T47D (cell line): Measurements from ENCODE around the gene SMPD4.
"Not testable (repeated sequence)": the region's sequence is repeated elsewhere in the genome, so short reads cannot be mapped to it uniquely, and the experiment has no call there.

Source experiments
- DNase-seq, 2 experiments: peaks; one replicate each; pipeline versions ENCODE4 v3.0.0 to v3.0.0-alpha.2; 2011 to 2012; ENCODE audit warnings: low read depth in 1 of 2, low spot score in 1 of 2
- JUND ChIP-seq: IDR thresholded peaks from 2 replicates; pipeline ENCODE4 v1.6.1; 2012; ENCODE audit warnings: low read depth
- in situ Hi-C: cut with HindIII; loops from 2 replicates; pipeline ENCODE4 v1.10.0; 2016; ENCODE audit warnings: low sequenced_read_pairs, low pct_unique_long_range_greater_than_20kb

The SMPD4 gene

DNA sequence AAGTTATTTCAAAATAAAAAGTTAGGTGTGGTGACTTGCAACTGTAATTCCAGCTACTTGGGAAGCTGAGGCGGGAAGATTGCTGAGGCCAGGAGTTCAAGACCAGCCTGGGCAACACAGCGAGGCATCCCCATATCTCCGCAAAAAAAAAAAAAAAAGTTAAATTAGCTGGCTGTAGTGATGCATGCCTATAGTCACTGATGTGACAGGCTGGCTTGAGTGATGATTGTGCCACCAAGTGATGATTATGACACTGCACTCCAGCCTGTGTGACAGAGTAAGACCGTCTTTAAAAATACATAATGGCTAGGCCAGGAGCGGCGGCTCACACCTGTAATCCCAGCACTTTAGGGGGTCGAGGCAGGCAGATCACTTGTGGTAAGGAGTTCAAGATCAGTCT lies 11.5 kb downstream of the SMPD4 start:
- TF ChIP-seq JUND, result no peak
- in situ Hi-C loops, result no loop called here
- DNase-seq, result no peak

DNA sequence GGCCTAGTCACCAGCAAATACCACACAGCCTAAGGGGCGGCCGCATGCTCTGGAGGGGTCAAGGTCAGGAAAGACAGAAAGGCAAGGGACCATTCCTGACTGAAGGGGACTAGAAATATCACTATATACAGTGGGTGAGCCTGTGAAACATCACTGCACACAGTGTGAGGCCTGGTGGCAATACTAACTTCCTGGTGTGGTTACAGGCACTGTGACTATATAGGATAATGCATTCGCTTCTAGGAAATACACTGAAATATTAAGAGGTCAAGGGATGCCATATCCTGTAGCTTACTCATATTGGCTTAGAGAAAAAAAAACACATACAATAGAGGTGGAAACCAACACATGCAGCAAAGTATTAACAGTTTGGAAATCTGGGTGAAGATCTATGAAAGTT lies 12.2 kb downstream of the SMPD4 start:
- in situ Hi-C loops, DNase-seq: not testable (repeated sequence)

DNA sequence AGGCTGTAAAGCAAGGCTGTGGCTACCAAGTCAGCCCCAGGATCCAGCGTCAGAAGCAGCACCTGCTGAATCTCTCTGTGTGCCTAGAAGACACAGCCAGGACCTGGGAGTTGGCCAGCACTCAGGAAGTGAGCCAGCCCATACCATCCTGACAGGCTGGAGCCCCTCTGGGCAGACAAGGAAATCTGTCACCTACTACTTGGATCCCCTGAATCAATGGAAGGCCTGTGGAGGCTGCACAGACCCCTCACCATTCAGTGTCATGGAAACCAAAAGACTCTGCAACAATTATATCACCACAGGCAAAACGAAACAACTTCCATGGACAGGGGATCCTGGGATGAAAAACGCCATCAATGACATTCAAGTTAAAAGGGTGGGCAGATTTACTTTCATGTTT lies 14.8 kb downstream of the SMPD4 start:
- in situ Hi-C loops, result not testable (repeated sequence)

DNA sequence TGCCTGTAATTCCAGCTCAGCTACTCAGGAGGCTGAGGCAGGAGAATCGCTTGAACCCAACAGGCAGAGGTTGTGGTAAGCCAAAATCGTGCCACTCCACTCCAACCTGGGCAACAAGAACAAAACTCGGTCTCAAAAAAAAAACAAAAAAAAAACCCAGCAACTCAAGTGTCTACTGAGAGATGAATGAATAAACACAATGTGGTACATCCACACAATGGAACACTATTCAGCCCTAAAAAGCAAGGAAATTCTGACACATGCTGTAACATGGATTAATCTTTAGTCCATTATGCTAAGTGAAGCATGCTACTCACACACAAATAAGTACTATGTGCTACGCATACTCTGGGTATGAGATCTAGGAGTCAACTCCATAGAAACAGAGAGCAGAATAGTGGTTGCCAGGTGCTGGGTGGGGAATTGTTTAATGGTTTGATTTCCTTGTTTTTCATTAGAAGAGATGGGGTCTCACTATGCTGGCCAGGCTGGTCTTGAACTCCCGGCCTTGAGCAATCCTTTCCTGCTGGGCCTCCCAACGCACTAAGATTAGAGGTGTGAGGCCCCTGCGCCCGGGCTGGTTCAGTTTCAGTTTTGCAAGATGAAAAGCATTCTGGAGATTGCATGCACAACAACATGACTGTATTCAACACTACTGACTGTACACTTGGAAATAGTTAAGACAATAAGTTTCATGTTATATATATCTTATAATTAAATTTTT lies 15.9 kb downstream of the SMPD4 start:
- in situ Hi-C loops, result no loop called here
- DNase-seq, result no peak
- no peak for TF ChIP-seq JUND

More for the DNA sequence above, 14.8 kb downstream of the SMPD4 start:
- DNase-seq, result not testable (repeated sequence)

DNA sequence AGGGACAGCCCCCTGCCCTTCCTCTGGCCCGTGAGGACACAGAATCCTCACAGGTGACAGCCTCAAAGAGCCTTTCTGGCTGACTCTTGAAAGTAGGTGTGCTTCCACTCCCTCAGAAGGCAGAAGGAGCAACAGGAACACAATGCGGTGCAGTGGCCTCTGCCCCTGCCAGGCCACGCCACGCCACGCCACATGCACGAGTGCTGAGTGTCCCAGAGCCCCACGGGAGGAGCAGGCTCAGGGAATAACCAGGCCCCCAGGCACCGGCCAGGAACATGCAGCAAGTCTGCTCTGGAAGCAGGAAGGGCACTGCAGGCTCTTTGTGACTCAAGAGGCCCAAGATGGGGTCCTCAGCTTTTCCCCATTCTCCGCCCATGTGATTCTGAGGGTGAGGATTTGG lies 18.4 kb downstream of the SMPD4 start:
- TF ChIP-seq JUND, result no peak
- DNase-seq, result no peak
- in situ Hi-C loops, result no loop called here

DNA sequence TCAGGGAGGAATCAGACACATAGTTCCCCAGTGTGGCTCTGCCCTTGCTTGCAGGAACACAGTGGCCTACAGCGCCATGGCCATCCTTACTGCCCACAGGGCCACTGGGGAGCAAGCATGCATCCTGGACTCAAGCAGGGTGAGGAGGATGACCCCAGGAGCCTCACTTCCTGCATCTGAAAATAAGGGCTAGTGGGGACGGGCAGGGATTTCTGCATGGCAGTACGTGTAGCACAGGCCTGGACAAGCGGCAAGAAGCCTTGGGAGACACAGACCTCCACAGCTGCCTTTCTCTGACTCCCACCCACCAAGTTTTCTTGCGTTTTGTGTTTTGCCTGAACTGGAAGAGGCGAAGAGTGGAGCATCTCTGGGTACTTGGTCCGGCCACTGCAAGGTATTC lies 18.9 kb downstream of the SMPD4 start:
- DNase-seq, in situ Hi-C loops: not testable (repeated sequence)

DNA sequence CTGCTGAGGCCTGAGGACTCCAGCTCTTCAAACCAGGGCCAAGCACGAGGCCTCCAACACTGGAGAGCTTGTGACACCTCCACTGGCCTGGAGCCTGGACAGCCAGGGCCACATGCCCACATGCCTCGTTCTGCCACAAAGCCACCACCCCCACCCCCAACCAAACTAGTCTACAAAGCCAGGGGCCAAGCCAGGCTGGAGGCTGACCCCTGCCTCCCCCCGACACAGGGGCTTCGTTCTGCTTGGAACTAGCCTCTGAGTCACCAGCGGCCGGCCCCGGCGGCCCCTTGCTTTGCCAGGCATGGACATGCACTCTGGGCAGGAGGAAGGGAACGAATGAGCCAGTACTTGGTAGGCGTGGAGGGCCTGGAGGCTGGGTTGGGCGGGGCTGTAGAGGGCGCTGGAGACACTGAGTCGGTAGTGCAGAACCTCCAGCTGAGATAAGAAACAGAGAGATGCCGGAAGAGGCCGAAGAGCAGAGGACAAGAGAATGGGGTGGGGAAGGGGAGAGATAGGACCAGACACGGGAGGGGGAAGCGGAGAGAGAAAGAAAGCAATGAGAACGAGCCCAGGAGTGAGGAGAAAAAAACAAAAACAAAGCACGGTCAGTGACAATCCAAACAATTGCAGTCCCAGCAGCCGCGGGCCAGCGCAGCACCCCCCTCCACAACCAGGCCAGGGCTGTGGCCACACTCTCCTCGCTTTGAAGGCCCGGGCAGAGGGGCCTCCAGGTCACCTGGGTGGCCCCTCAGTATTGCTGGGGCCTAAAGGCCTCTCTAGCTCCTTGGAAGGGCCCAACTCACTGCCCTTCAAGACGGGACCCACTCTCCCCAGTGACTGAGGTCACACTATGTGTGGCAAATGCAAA lies 20.3 kb downstream of the SMPD4 start:
- in situ Hi-C loops, DNase-seq: not testable (repeated sequence)

DNA sequence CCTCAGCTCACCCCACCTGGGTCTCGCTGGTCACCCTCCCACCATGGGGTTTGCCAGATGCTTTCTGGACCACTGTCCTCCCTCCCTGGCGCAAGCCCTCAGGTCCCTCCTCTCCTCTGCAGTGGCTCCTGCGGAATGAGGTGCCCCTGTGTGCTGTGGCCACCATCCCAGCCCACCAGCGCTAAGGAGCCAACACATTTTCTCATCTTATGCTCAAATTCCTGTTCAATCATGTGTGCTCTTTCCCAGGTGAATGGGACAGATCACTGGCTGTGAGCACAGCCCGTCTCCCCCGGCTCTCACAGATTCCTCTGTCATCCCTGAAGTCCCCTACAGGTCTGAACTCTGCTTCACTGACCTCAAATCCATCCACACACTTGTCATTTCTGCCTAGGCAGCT lies 21.3 kb downstream of the SMPD4 start:
- in situ Hi-C loops, result no loop called here
- no peak for DNase-seq
- no peak for TF ChIP-seq JUND

DNA sequence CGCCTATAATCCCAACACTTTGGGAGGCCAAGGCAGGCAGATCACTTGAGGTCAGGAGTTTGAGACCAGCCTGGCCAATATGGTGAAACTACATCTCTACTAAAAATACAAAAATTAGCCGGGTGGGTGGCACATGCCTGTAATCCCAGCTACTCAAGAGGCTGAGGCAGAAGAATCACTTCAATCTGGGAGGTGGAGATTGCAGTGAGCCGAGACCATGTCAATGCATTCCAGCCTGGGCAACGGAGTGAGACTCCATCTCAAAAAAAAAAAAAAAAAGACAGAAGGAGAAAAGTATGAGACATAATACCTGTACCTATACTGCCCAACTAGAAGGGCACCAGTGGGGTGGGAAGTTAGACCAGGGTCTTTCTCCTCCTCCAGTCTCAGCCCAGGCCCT lies 22.0 kb downstream of the SMPD4 start:
- in situ Hi-C loops, DNase-seq: not testable (repeated sequence)

DNA sequence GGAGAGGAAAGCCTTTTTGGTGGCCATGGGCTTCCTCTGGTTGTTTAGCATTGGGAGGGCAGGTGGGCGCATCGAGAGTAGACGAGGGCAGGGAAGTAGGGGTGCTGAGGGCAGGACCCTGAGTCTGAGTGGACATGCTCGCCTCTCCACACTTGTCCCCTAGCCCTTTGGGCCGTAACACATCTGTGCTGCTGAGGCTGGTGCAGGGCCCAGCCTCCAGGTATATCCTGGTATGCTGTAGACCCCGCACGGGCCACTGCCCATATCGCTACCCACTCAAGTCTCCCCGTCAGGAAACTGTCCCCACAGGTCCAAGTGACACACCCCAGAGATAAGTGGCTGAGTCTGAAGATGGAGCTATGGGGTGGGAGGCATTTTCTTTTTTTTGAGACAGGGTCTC lies 22.8 kb downstream of the SMPD4 start:
- in situ Hi-C loops, result no loop called here
- DNase-seq, result no peak
- TF ChIP-seq JUND, result no peak

DNA sequence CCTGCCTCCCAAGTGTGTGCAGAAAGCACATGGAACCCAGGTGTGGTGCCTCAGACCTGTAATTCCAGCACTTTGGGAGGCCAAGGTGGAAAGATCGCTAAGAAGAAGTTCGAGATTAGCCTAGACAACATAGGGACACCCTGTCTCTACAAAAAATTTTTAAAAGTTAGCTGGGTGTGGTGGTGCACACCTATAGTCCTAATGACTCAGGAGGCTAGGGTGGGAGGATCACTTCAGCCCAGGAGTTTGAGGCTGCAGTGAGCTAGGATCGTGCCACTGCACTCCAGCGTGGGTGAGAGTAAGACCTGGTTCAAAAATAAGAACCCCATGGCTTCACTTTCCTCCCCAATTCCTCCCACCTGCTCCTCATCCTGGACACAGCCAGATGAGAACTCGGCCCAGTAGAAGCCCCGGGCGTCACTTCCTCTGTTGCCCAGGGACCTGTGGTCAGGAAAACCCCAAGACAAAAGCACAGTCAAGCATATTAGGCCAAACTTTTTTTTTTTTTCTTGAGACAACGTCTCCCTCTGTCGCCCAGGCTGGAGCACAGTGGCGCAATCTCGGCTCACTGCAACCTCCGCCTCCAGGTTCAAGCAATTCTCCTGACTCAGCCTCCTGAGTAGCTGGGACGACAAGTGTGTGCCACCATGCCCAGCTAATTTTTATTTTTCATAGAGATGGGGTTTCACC lies 23.4 kb downstream of the SMPD4 start:
- in situ Hi-C loops, DNase-seq: not testable (repeated sequence)

DNA sequence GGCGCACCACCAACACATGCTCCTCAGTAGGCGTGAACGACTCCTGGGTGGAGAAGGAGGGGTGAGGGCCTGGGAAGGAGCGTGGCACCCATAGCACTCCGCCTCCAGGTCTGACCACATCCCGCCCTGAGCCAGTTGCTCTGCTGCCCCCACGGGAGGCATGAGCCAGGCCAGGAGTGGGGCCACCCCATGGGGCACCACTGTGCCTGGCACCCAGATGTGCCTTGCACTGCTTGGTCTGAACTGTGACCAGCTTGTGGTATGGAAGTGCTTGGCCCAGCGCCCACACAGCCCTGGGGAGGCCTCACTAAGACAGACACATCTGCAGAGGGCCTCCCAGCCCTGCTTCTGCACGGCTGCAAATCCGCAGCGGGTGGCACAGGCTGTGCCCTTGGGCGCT lies 24.0 kb downstream of the SMPD4 start:
- in situ Hi-C loops, DNase-seq: not testable (repeated sequence)

DNA sequence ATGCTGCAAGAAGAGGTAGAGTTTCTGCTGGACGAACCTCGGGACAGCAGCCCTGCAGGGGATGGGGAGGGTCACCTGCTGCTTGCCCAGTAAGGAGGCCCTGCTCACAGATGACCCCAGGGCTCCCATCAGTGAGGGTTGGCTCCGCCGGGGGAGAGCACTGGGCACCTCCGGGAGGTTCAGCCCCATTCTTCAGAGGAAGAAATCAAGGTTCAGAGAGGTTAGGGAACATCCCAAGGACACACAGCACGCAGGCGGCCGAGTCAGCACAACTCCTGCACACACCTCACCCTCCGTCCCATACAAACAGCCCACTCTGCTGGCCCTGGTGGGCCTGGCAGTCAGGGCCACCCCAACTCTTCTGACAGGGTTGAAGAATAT lies 24.8 kb downstream of the SMPD4 start:
- no peak for DNase-seq
- TF ChIP-seq JUND, result no peak
- in situ Hi-C loops, result no loop called here

DNA sequence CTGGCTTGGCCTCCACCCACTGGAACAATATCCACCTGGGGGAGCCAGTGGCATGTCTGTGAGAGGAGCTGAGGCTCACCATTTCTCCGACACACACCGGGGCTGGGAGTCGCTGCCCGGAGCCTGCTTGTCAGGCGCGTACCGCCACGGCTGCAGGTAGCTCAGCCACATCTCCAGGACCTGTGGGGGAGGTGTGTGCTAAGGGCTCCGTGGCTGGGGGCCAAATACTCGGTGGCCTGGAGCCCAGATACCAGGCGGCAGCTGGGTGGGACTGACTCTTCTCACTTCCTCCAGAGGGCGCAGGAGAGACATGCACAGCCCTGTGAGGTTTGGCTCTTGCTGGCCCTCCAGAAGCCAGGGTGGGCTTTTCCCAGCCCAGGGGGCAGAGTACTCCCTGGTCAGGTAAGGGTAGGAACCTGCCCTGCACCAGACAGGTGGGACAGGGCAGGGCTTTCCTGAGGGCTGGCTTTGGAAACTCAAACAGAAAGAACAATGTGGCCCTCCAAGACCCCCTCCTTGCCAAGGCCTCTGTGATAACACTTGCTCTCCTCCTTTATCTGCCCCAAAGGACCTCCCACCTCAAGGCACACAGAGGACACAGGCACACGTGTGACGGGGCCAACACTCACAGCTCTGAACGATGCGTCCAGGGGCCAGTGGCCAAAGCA lies 25.3 kb downstream of the SMPD4 start:
- in situ Hi-C loops, result not testable (repeated sequence)

More for the DNA sequence above, 25.3 kb downstream of the SMPD4 start:
- DNase-seq, result peak in 1 of 2 experiments; percentile 63
